Right atrium auricular region (tissue), 2 donors: ENCODE data around the gene WBP1L. TPM values are rescaled to one million over a fixed set of nuclear protein-coding genes. Genes with fewer than 3 reads are reported as not detected.
"Not testable (repeated sequence)": the region's sequence is repeated elsewhere in the genome, so short reads cannot be mapped to it uniquely, and the experiment has no call there.

Experiments used
- DNase-seq: peaks from one replicate; pipeline ENCODE4 v3.0.0-alpha.2; 2019; ENCODE audit warnings: low spot score
- H3K27ac ChIP-seq, 2 donors: fragments of 200-600 bp; sonication (generic); 1 replicate in 1 of 2; 2 replicates in 1 of 2; pipeline ENCODE4 v1.5.1; 2016 to 2019
- H3K27me3 ChIP-seq, 2 donors: fragments of 200-600 bp; sonication (generic); one replicate each; pipeline versions ENCODE4 v1.5.1 to v1.6.0; 2017 to 2019
- H3K36me3 ChIP-seq: fragments of 200-600 bp; sonication (generic); one replicate; pipeline ENCODE4 v1.5.1; 2016
- H3K4me1 ChIP-seq, 2 donors: fragments of 200-600 bp; sonication (generic); one replicate each; pipeline versions ENCODE4 v1.5.1 to v1.6.0; 2017 to 2019
- H3K4me3 ChIP-seq, 2 donors: fragments of 200-600 bp; sonication (generic); 1 replicate in 1 of 2; 2 replicates in 1 of 2; pipeline ENCODE4 v1.5.1; 2017 to 2019; ENCODE audit warnings: mild to moderate bottlenecking in 1 of 2, moderate library complexity in 1 of 2
- H3K9me3 ChIP-seq, 2 donors: fragments of 200-600 bp; sonication (generic); one replicate each; pipeline ENCODE4 v1.5.1; 2019
- total RNA-seq, 2 donors: library from RNA; depleted of rRNA; stranded (reverse); fragments of >200 nt; gene quantifications; one replicate each; pipeline ENCODE4 v1.1.0, GENCODE V29; 2016
- TF ChIP-seq, protein P1 (sequence below), 2 donors: fragments of 200-600 bp; sonication (generic); IDR thresholded peaks; one replicate each; pipeline ENCODE4 v1.5.1; 2019; ENCODE audit warnings: antibody characterized with exemption in 2 of 2

Gene WBP1L
- total RNA-seq, 2 donors from 2014 or later = 46.1 to 94.4 TPM

DNA sequence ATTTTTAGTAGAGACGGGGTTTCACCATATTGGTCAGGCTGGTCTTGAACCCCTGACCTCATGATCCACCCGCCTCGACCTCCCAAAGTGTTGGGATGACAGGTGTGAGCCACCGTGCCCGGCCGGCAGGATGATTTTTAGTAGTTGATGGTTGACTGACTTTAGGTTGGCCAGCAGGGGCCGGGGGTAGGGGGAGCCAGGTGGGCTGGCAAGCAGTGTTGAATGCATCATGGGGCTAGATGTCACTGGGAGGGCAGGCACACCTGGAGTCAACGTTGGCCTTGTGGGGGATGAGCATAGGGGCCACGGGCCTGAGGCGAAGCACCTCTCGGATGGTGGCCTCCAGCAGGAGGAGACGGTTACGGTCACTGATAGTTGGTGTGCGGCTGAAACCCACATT, 88.5 kb downstream of the WBP1L start:
- H3K27ac ChIP-seq = no peak overlapping the region
- DNase-seq = no peak
- no peak overlapping the region for H3K4me3 ChIP-seq
- no peaks in the 10 kb centered on the region for H3K4me1 ChIP-seq
- no peaks in the 10 kb centered on the region for H3K27me3 ChIP-seq
- TF ChIP-seq, protein P1, sequence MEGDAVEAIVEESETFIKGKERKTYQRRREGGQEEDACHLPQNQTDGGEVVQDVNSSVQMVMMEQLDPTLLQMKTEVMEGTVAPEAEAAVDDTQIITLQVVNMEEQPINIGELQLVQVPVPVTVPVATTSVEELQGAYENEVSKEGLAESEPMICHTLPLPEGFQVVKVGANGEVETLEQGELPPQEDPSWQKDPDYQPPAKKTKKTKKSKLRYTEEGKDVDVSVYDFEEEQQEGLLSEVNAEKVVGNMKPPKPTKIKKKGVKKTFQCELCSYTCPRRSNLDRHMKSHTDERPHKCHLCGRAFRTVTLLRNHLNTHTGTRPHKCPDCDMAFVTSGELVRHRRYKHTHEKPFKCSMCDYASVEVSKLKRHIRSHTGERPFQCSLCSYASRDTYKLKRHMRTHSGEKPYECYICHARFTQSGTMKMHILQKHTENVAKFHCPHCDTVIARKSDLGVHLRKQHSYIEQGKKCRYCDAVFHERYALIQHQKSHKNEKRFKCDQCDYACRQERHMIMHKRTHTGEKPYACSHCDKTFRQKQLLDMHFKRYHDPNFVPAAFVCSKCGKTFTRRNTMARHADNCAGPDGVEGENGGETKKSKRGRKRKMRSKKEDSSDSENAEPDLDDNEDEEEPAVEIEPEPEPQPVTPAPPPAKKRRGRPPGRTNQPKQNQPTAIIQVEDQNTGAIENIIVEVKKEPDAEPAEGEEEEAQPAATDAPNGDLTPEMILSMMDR (IDR thresholded peaks at IDR 0.05) = no peak
- no peaks in the 10 kb centered on the region for H3K9me3 ChIP-seq
- no peaks in the 10 kb centered on the region for H3K36me3 ChIP-seq

DNA sequence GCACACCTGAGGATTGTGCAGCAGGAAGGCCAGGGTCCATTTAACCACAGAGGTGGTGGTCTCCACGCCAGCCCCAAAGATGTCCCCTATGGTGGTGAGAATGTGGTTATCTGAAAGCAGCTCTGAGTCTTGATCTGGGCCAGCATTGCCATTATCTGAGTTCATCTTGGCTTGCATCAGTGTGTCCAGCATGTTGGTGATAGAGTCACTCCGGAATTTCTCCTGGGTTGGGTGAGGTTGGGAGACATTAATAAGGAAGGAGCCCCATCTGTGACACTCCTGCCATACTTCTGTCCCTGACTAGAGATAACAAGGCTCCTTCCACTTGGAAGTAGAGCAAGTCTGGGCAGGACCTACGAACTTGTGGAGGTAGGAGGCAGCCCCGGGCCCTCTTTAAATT, 89.2 kb downstream of the WBP1L start:
- peaks cover 0 to 3% of the 10 kb centered on the region in 2 donors for H3K9me3 ChIP-seq
- H3K27me3 ChIP-seq = no peaks in the 10 kb centered on the region
- no peak for DNase-seq
- H3K4me3 ChIP-seq = no peak overlapping the region
- no peaks in the 10 kb centered on the region for H3K36me3 ChIP-seq
- no peak overlapping the region for H3K27ac ChIP-seq
- no peaks in the 10 kb centered on the region for H3K4me1 ChIP-seq
- TF ChIP-seq, protein P1 (IDR thresholded peaks at IDR 0.05) = no peak

DNA sequence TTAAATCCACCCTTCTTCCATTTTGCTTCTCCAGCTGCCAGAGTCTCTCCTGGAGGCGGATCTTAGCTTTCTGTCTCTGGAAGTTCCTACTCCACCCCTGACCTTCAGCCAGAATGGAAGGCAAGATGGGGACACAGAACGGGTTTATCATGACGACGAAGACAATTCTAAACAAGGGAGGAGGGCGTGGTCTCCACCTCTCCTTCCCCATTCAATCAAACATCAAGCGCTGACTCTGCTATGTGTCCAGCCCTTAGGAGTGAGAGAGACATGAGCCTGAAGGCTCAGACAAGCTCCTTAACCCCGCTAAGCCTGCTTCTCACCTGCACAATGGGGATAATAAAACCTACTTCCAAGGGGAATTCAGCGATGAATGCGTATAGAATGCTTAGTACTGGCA, 90.4 kb downstream of the WBP1L start:
- TF ChIP-seq, protein P1 (IDR thresholded peaks at IDR 0.05) = no peak
- Histone ChIP-seq H3K4me3 (no peak overlapping the region), H3K27ac (no peak overlapping the region), H3K36me3 (no peaks in the 10 kb centered on the region), H3K4me1 (no peaks in the 10 kb centered on the region), H3K9me3 (peaks cover 0 to 12% of the 10 kb centered on the region in 2 donors), H3K27me3 (no peaks in the 10 kb centered on the region)
- no peak for DNase-seq

DNA sequence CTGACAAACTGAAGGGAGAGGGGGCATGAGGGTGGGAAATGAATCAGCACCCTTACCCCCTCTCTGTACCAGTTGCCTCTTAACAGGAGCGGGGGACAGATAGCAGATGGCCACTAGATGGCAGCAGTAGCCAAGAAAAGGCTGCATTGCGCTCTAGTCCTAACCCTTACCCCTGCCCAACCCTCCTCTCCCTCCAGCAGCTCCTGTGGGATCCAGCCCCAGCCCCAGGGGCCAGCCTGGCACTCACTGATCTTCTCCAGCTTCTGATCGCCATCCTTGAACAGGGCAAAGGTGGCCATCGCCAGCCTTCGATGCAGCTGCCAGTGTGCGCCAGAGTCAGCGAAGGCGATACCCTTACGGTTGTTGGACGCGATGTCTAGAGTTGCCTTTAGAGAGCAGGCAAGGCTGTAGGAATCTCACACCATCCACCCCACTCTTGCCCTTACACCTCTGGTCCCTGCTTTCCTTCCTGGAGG, 91.3 kb downstream of the WBP1L start:
- DNase-seq = peak; percentile 82
- TF ChIP-seq, protein P1 (IDR thresholded peaks at IDR 0.05) = peak; percentile 80 to 91
- Histone ChIP-seq H3K4me1 (no peaks in the 10 kb centered on the region), H3K36me3 (no peaks in the 10 kb centered on the region), H3K27me3 (no peaks in the 10 kb centered on the region), H3K9me3 (peaks cover 0 to 12% of the 10 kb centered on the region in 2 donors), H3K27ac (no peak overlapping the region), H3K4me3 (no peak overlapping the region)

- Histone ChIP-seq H3K4me3 (no peak within 1 kb of the TSS), H3K36me3 (no peaks in the 10 kb centered on the region), H3K4me1 (no peaks in the 10 kb centered on the region), H3K9me3 (peaks cover 0 to 12% of the 10 kb centered on the region in 2 donors), H3K27me3 (no peaks in the 10 kb centered on the region), H3K27ac (no peak within 1 kb of the TSS)
- no peak for DNase-seq
- TF ChIP-seq, protein P1 (IDR thresholded peaks at IDR 0.05) = no peak
These were observed 93.5 kb downstream of the WBP1L start, which contains the start of gene CYP17A1 for GRCh38 chr10:102837230-102837721. CYP17A1 (minus strand) TSS chr10:102837413; CDS start chr10:102837361, 52 bp downstream.

DNA sequence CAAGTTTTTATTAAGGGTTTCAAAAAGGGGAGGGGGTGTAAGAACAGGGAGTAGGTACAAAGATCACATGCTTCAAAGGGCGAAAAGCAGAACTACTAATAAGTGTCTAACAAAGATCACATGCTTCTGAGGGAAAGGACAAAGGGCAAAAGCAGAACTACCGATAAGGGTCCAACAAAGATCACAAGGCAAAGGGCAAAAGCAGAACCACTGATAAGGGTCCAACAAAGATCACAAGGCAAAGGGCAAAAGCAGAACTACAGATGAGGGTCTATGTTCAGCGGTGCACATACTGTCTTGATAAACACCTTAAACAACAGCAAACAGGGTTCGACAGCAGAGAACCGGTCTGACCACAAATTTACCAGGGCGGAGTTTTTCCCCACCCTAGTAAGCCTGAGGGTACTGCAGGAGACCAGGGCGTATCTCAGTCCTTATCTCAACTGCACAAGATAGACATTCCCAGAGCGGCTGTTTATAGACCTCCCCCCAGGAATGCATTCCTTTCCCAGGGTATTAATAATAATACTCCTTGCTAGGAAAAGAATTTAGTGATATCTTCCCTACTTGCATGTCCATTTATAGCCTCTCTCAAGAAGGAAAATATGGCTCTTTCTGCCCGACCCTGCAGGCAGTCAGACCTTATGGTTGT, 94.7 kb downstream of the WBP1L start:
- peaks cover 0 to 12% of the 10 kb centered on the region in 2 donors for H3K9me3 ChIP-seq
- H3K27ac ChIP-seq, H3K4me3 ChIP-seq, DNase-seq, H3K27me3 ChIP-seq, H3K4me1 ChIP-seq, H3K36me3 ChIP-seq: not testable (repeated sequence)
